ENCODE measurements around the gene GOLGA6L2. TPM values are rescaled to one million over a fixed set of nuclear protein-coding genes. Genes with fewer than 3 reads are reported as not detected.

Gene GOLGA6L2
- total RNA-seq, 6 experiments from 2014 or later, result not detected

DNA sequence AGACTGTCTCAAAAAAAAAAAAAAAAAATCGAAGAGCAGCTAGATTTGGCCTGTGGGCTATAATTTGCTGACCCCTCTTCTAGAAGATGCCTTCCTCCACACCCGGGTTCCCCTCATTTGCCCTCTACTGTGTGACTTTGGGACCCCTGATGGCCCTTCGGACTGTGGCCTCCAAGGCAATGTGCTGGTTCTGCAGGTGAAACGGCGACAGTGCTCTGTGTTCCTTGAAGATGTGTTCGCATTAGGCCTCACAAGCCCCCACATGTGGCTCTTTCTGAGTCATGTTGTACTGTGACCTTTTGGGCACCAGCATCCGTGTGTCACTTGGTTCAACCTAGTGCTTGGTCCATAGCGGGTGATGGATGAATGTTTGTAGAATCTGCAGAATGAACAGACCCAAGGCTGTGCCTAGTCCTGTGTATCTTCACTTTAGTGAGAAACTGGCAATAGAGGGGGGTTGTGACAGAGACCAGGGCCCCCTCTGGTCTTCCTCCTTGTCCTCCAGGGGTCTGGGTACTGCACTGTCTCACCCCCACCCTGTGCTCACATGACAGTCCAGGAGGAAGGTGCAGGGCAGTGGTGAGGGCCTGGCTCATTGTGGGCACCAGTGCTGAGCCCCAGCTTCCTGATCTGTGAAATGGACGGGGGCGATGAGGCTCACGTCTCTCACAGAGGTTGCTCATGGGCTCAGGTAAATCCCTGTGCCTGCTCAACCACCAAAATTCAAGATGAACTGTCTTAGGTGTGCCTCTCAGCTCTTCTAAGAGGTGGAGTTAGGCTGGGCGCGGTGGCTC, 22.7 kb downstream of the GOLGA6L2 start:
- TF ChIP-seq, protein P1, sequence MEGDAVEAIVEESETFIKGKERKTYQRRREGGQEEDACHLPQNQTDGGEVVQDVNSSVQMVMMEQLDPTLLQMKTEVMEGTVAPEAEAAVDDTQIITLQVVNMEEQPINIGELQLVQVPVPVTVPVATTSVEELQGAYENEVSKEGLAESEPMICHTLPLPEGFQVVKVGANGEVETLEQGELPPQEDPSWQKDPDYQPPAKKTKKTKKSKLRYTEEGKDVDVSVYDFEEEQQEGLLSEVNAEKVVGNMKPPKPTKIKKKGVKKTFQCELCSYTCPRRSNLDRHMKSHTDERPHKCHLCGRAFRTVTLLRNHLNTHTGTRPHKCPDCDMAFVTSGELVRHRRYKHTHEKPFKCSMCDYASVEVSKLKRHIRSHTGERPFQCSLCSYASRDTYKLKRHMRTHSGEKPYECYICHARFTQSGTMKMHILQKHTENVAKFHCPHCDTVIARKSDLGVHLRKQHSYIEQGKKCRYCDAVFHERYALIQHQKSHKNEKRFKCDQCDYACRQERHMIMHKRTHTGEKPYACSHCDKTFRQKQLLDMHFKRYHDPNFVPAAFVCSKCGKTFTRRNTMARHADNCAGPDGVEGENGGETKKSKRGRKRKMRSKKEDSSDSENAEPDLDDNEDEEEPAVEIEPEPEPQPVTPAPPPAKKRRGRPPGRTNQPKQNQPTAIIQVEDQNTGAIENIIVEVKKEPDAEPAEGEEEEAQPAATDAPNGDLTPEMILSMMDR (IDR thresholded peaks at IDR 0.05), result no peak
- H3K4me3 Mint-ChIP-seq, result no peak overlapping the region
- no peak for DNase-seq
- no peaks in the 10 kb centered on the region for H3K36me3 Mint-ChIP-seq (ENCODE audit: low read depth)
- peaks cover 8% of the 10 kb centered on the region for H3K27me3 Mint-ChIP-seq (ENCODE audit: insufficient read depth)
- peaks cover 18% of the 10 kb centered on the region for H3K4me1 Mint-ChIP-seq (ENCODE audit: low read depth)
- no peaks in the 10 kb centered on the region for H3K9me3 Mint-ChIP-seq
- no peak overlapping the region for H3K27ac Mint-ChIP-seq

DNA sequence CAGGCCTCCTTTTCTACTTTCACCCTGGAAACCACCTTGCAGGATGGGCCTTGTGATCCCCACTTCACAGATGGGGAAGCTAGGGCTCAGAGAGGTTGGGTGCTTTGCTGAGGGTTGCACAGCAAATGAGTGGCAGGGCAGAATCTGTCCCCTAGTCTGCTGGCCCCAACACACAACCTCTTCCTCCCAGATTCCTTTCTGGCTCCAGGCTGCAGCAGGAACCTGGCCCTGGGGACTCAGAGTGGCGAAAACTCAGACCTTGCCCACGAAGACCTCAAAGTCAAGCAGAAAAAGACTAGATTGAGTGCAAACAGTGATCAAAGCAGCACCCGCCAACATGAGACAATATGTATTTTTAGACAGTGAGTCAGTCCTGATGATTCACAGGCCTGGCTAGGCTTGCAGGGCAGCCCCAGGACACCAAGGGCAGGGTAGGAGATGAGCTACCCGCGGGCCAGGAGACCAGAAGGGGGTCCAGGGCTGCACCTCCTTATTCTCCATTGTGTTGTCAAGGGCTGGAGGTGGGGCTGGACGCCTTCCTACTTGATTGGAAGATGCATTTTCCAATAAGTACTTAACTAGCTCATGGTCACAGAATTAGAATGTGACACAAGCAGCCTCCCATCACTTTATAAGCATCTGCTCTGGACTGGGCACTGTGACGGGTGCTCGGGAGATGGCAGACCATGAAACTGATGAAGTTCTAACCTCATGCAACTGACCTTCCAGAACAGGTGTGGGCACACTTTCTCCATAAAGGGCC, 23.9 kb downstream of the GOLGA6L2 start:
- TF ChIP-seq, protein P1 (IDR thresholded peaks at IDR 0.05), result no peak
- Mint-ChIP-seq H3K4me3 (peak overlapping the region; percentile 21; the same call in 1 of the 2 replicates), H3K27ac (peak overlapping the region; percentile 31; the same call in 1 of the 2 replicates), H3K9me3 (no peaks in the 10 kb centered on the region), H3K36me3 (ENCODE audit: low read depth) (no peaks in the 10 kb centered on the region), H3K27me3 (ENCODE audit: insufficient read depth) (peaks cover 8% of the 10 kb centered on the region), H3K4me1 (ENCODE audit: low read depth) (peaks cover 18% of the 10 kb centered on the region)
- no peak for DNase-seq

DNA sequence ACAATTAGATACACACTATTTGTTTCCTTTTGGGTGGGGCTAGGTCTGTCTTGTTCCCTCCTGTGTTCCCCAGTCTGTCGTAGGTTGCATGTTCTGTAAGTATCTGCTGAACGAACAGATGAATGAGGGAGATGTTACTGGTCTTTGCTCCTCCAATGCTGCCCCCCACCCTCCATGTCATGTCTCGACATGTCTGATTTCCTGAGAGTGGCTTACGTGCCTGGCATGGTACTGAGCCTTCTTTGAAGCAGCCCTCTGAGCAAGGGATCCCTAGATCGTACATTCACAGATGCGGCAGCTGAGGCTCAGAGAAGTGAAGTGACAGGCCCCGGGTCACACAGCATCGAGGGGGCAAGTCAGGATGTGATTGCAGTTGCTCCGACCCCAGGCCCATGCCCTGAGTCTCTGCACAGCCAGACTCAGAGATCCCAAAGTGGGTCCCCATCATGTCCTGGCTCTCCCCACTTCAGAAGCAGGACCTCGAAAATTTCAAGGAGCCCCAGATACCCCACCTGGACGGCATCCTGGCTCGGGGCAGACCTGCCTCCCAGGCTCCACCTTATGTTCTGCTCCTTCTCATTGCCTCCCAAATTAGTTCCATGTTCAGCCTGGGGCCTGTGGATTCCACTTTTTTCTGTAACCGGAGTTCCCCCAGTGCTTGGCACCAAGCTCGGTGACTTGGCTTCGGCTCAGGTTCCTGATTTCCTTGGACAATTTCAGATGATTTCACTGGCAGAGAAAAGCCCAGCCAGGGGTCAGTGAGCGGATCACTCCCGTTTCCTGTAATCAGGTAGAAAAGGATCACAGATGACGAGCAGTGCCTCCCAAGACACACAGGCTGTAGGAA, 24.7 kb downstream of the GOLGA6L2 start:
- Mint-ChIP-seq H3K36me3 (ENCODE audit: low read depth) (no peaks in the 10 kb centered on the region), H3K9me3 (no peaks in the 10 kb centered on the region), H3K27ac (no peak overlapping the region; the same call in 1 of the 2 replicates), H3K4me1 (ENCODE audit: low read depth) (peaks cover 18% of the 10 kb centered on the region), H3K4me3 (no peak overlapping the region), H3K27me3 (ENCODE audit: insufficient read depth) (peaks cover 8% of the 10 kb centered on the region)
- TF ChIP-seq, protein P1 (IDR thresholded peaks at IDR 0.05), result no peak
- DNase-seq, result no peak

DNA sequence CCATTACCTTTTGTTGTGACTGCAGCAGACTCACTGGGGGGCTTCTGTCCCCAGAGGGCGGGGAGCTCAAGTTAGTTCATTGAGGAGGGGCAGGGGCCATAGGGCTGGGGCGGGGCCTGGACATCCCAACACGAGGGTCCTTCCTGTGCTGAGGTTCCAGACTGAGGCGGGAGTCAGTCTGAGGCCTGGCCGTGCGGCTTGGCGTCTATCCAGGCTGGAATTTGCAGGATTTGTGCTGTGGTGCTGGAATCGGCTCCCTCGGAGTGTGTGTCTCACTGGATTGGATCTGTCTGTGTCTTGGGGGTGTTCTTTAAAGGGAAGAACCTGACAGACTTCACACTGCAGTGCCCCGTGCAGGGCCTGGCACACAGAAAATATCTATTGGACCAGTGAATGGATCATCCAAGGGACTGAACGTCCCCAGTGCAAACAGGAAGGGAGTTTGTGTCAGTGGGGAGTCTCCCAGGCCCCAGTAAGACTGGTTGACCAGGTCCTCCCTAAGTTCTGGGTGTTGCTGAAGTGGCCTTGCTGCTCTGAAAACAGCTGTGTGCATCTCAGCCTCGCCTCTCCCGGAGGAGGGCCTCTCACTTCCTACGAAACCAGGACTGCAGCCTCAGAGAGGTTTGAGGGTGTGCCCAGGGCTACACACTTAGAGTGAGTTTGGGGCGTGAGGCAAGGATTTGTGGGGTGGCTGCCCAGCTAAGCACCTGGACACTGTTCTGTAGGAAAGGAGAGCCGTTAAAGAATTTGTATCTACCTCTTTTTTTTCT, 26.1 kb downstream of the GOLGA6L2 start:
- H3K27me3 Mint-ChIP-seq (ENCODE audit: insufficient read depth), result peaks cover 8% of the 10 kb centered on the region
- H3K4me1 Mint-ChIP-seq (ENCODE audit: low read depth), result peaks cover 18% of the 10 kb centered on the region
- no peak overlapping the region for H3K27ac Mint-ChIP-seq
- H3K4me3 Mint-ChIP-seq, result no peak overlapping the region
- H3K36me3 Mint-ChIP-seq (ENCODE audit: low read depth), result no peaks in the 10 kb centered on the region
- TF ChIP-seq, protein P1 (IDR thresholded peaks at IDR 0.05), result no peak
- no peaks in the 10 kb centered on the region for H3K9me3 Mint-ChIP-seq
- no peak for DNase-seq
